Astrocyte of the spinal cord (primary cell): Measurements from ENCODE around the gene TDRD10.

Experiments used
- DNase-seq: peaks from one replicate; pipeline ENCODE4 v3.0.0; 2011; ENCODE audit warnings: low read depth, low spot score
- H3K4me3 ChIP-seq: 2 replicates; pipeline ENCODE4 v1.5.1; 2011; ENCODE audit warnings: low read depth, mild to moderate bottlenecking, low read length, moderate library complexity
- CTCF ChIP-seq: IDR thresholded peaks from 2 replicates; pipeline ENCODE4 v1.5.1; 2012; ENCODE audit warnings: low read depth, mild to moderate bottlenecking, low read length, inconsistent platforms
- in situ Hi-C: cut with HindIII; loops from 2 replicates; pipeline ENCODE4 v1.10.0; 2017; ENCODE audit warnings: low sequenced_read_pairs

TDRD10 gene

GRCh38 chr1:154502066-154502743 lies at the start of gene TDRD10, which contains the start of gene SHE:
Gene TDRD10, plus strand, starts transcription at chr1:154502219. Its CDS starts 4,685 bp downstream, at chr1:154506904.
Gene SHE, minus strand, starts transcription at chr1:154502412. Its CDS starts 386 bp downstream, at chr1:154502026.
- in situ Hi-C loops, result no loop called here
- DNase-seq, result no peak
- TF ChIP-seq CTCF, result no peak
- H3K4me3 ChIP-seq, result no peak within 1 kb of the TSS

- no peak for TF ChIP-seq CTCF
- no peak overlapping the region for H3K4me3 ChIP-seq
Observed at GRCh38 chr1:154453161-154453560, 48.9 kb upstream of the TDRD10 start.

GRCh38 chr1:154453574-154454352 lies 48.3 kb upstream of the TDRD10 start:
- in situ Hi-C loops, result no loop called here
- peak; percentile 65 for DNase-seq
- no peak for TF ChIP-seq CTCF
- no peak overlapping the region for H3K4me3 ChIP-seq

More at GRCh38 chr1:154453161-154453560, 48.9 kb upstream of the TDRD10 start:
- in situ Hi-C loops, result no loop called here
- DNase-seq, result no peak

GRCh38 chr1:154454386-154455120 lies 47.5 kb upstream of the TDRD10 start:
- in situ Hi-C loops, result no loop called here
- no peak for DNase-seq
- TF ChIP-seq CTCF, result no peak
- H3K4me3 ChIP-seq, result no peak overlapping the region

GRCh38 chr1:154456631-154457030 lies 45.4 kb upstream of the TDRD10 start:
- no peak overlapping the region for H3K4me3 ChIP-seq
- in situ Hi-C loops, result no loop called here
- TF ChIP-seq CTCF, result no peak
- DNase-seq, result no peak

- H3K4me3 ChIP-seq, result no peak overlapping the region
- TF ChIP-seq CTCF, result no peak
- in situ Hi-C loops, result no loop called here
- no peak for DNase-seq
Observed at GRCh38 chr1:154459080-154459479, 42.9 kb upstream of the TDRD10 start.
